Heart right ventricle (tissue), 16 donors: Measurements from ENCODE around the gene RUVBL1. TPM values are rescaled to one million over a fixed set of nuclear protein-coding genes. Genes with fewer than 3 reads are reported as not detected.

Source experiments
- ATAC-seq, 8 donors: fragments of 200-7000 bp; cut with Tn5 transposase; one replicate each; pipeline ENCODE4 v1.9.1; 2020; ENCODE audit warnings: mild to moderate bottlenecking in 8 of 8, moderate library complexity in 8 of 8, moderate number of reproducible peaks in 1 of 8
- DNase-seq, 2 donors: peaks; one replicate each; pipeline ENCODE4 v3.0.0-alpha.2; 2020
- H3K27ac ChIP-seq, 10 donors: fragments of 200-600 bp; sonication (generic) in 2 of 10; one replicate each; pipeline versions ENCODE4 v1.5.0 to v1.8.0; 2020 to 2022; ENCODE audit warnings: mild to moderate bottlenecking in 3 of 10
- H3K27me3 ChIP-seq, 7 donors: fragments of 200-600 bp; one replicate each; pipeline ENCODE4 v1.8.0; 2021 to 2022; ENCODE audit warnings: mild to moderate bottlenecking in 2 of 7
- H3K36me3 ChIP-seq, 9 donors: fragments of 200-600 bp; sonication (generic) in 1 of 9; one replicate each; pipeline versions ENCODE4 v1.5.0 to v1.8.0; 2020 to 2022; ENCODE audit warnings: mild to moderate bottlenecking in 2 of 9
- H3K4me1 ChIP-seq, 9 donors: fragments of 200-600 bp; sonication (generic) in 1 of 9; one replicate each; pipeline versions ENCODE4 v1.5.0 to v1.8.0; 2020 to 2022; ENCODE audit warnings: mild to moderate bottlenecking in 4 of 9
- H3K4me3 ChIP-seq, 10 donors: fragments of 200-600 bp; sonication (generic) in 2 of 10; one replicate each; pipeline versions ENCODE4 v1.5.0 to v1.8.0; 2020 to 2022; ENCODE audit warnings: mild to moderate bottlenecking in 7 of 10, moderate library complexity in 2 of 10
- H3K9me3 ChIP-seq, 11 donors: fragments of 200-600 bp in 10 of 11; sonication (generic) in 2 of 11; one replicate each; pipeline versions ENCODE4 v1.5.0 to v1.8.0; 2013 to 2022; ENCODE audit warnings: mild to moderate bottlenecking in 2 of 11, control low read depth in 1 of 11, moderate library complexity in 1 of 11
- CTCF ChIP-seq, 9 donors: fragments of 200-600 bp; sonication (generic) in 2 of 9; IDR thresholded peaks; one replicate each; pipeline versions ENCODE4 v1.5.0 to v1.8.0; 2021 to 2022; ENCODE audit warnings: antibody characterized with exemption in 9 of 9, mild to moderate bottlenecking in 5 of 9, moderate library complexity in 1 of 9
- WGBS, 2 donors: extraction: QIAGEN DNeasy Blood & Tissue Kit; methylation state at CpG; one replicate each; pipeline ENCODE4 v1.1.7; 2013; ENCODE audit warnings: inconsistent platforms in 1 of 2; 5-methylcytosine and 5-hydroxymethylcytosine counted together
- intact Hi-C, 10 donors: fragments of 100-400 bp; cut with DNase I; formaldehyde crosslinking; loops; one replicate each; pipeline versions ENCODE4 v1.11.1 to v1.14.2; 2022
- polyA plus RNA-seq, 2 donors: library from polyadenylated mRNA; stranded (reverse); fragments of 200-250 nt; gene quantifications; one replicate each; pipeline ENCODE4 v1.2.3, GENCODE V29; 2013
- total RNA-seq, 10 donors: library from RNA; stranded (reverse); fragmentation: NEBNext Ultra II Directional in 3 of 10; extraction: Animal tissue kit (Norgen Biotek cat#: 25700) in 3 of 10; gene quantifications; one replicate each; pipeline versions ENCODE4 v1.2.1 to v1.2.4, GENCODE V29; 2021 to 2023
- donor health status: Arrhythmogenic right ventricular cardiomyopathy.
- donor health status: ischemic (EF 13 %, LVEDD 7.1; RV severe dilation, severe dysfunction).
- donor health status: healthy with polysubstance abuse.
- donor health status: DM: no; HTN: yes; CAD: no.
- donor health status: DM: no; HTN: no; CAD: no.
- donor health status: ischemic (EF 25% LVEDD 6.9; RV normal size, moderate dysfunction).
- donor health status: ischemic (EF 25% LVEDD 5.7; RV mildly dilated, moderate dysfunction).
- donor health status: healthy.
- donor health status: DM: yes; HTN: yes; CAD: no.
- donor health status: Ischemic cardiomyopathy.
- donor health status: ischemic (EF 35%, LVEDD 5.7; RV mildly dilated, moderate dysfunction).
- donor health status: nonischemic (EF 11% LVEDD 7.7; RV severe dilation, severe dysfunction).
- donor health status: DM: yes; HTN: yes; CAD: no.
- donor health status: PGD.
- donor health status: ischemic (EF 29% LVEDD 5.4; RV normal size, mild dysfunction).
- donor health status: nonischemic (EF 23%, LVEDD 6.1; RV moderate dilation, normal function).

RUVBL1 gene
- total and polyA plus RNA-seq, 12 donors = 9.4 to 38.5 (median 25.6) TPM

- Histone ChIP-seq H3K9me3 (no peaks in the 10 kb centered on the region), H3K4me3 (no peak overlapping the region), H3K4me1 (peaks cover 3 to 59% (median 35%) of the 10 kb centered on the region in 9 donors), H3K27ac (peak overlapping the region in 6 of 10 donors; percentile 16 to 72 (median 54)), H3K36me3 (peaks cover 0 to 3% (median 0%) of the 10 kb centered on the region in 9 donors), H3K27me3 (no peaks in the 10 kb centered on the region)
- intact Hi-C loops = no loop called here
- DNase-seq (no peak), ATAC-seq (no peak)
- 90 to 93% methylated on average over 4 of the region's 4 CpGs for WGBS, 2 donors
- no peak for TF ChIP-seq CTCF (IDR thresholded peaks at IDR 0.05)
Measured at GRCh38 chr3:128168836-128169235, 45.2 kb upstream of the RUVBL1 start.

GRCh38 chr3:128167973-128168674, 44.5 kb upstream of the RUVBL1 start:
- no peaks in the 10 kb centered on the region for H3K27me3 ChIP-seq
- intact Hi-C loops = no loop called here
- TF ChIP-seq CTCF (IDR thresholded peaks at IDR 0.05) = no peak
- peaks cover 3 to 53% (median 29%) of the 10 kb centered on the region in 9 donors for H3K4me1 ChIP-seq
- 62 to 63% methylated on average over 5 of the region's 5 CpGs for WGBS, 2 donors
- peaks cover 0 to 4% (median 0%) of the 10 kb centered on the region in 9 donors for H3K36me3 ChIP-seq
- H3K4me3 ChIP-seq = no peak overlapping the region
- ATAC-seq (peak in 7 of 8 donors; percentile 39 to 87 (median 76)), DNase-seq (peak in 1 of 2 donors; percentile 32)
- H3K9me3 ChIP-seq = no peaks in the 10 kb centered on the region
- H3K27ac ChIP-seq = peak overlapping the region in 8 of 10 donors; percentile 9 to 72 (median 53)

GRCh38 chr3:128167646-128167972, 44.0 kb upstream of the RUVBL1 start:
- H3K9me3 ChIP-seq = no peaks in the 10 kb centered on the region
- intact Hi-C loops = no loop called here
- H3K4me3 ChIP-seq = no peak overlapping the region
- DNase-seq (no peak), ATAC-seq (no peak)
- H3K4me1 ChIP-seq = peaks cover 0 to 48% (median 29%) of the 10 kb centered on the region in 9 donors
- 93 to 97% methylated on average over 8 of the region's 8 CpGs for WGBS, 2 donors
- H3K27me3 ChIP-seq = no peaks in the 10 kb centered on the region
- peaks cover 0 to 4% (median 0%) of the 10 kb centered on the region in 9 donors for H3K36me3 ChIP-seq
- H3K27ac ChIP-seq = peak overlapping the region in 8 of 10 donors; percentile 9 to 72 (median 53)
- no peak for TF ChIP-seq CTCF (IDR thresholded peaks at IDR 0.05)

GRCh38 chr3:128166971-128167453, 43.4 kb upstream of the RUVBL1 start:
- intact Hi-C loops = no loop called here
- no peak for ATAC-seq
- Histone ChIP-seq H3K4me3 (no peak overlapping the region), H3K27me3 (no peaks in the 10 kb centered on the region), H3K27ac (peak overlapping the region in 1 of 10 donors; percentile 67), H3K4me1 (peaks cover 0 to 46% (median 29%) of the 10 kb centered on the region in 9 donors), H3K9me3 (no peaks in the 10 kb centered on the region), H3K36me3 (peaks cover 0 to 10% (median 0%) of the 10 kb centered on the region in 9 donors)
- 95 to 96% methylated on average over 5 of the region's 5 CpGs for WGBS, 2 donors
- TF ChIP-seq CTCF (IDR thresholded peaks at IDR 0.05) = no peak
- DNase-seq = no peak
